ENCODE results near the gene MED13L. TPM values are rescaled to one million over a fixed set of nuclear protein-coding genes. Genes with fewer than 3 reads are reported as not detected.
A peak's percentile ranks its signal among the peaks of the same experiment; 100 is the strongest.

The MED13L gene
- total RNA-seq, 1 experiment from 2014 or later, result 69.5 TPM

DNA sequence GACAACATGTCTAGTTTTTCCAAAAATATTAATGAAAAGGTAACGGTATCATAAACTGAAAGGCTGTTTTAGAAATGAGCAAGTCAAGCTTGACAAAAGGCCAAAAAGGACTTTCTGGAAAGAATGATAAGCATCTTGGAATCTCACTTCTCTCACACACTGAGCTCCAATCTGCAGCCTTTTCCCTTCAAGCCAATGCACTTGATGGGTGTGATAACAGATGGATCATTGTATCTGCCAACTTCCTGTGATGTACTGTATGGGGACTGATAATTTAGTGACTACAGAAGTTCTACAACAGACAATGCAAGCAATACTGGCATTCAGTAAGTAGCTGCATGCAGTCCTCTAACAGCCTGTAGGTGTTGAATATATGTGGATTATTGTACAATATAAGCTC lies 147.1 kb downstream of the MED13L start:
- Histone ChIP-seq H3K9me3 (replicated peaks) (no peaks in the 10 kb centered on the region), H3K27ac (0 out of 2 replicates have a peak overlapping the region, but pooled peaks have one; percentile 1), H3K36me3 (no peaks in the 10 kb centered on the region), H3K4me1 (replicated peaks) (peaks cover 58% of the 10 kb centered on the region), H3K27me3 (replicated peaks) (no peaks in the 10 kb centered on the region), H3K4me3 (no peak overlapping the region)
- DNase-seq (ENCODE audit: low read depth in 1 of 2, low spot score in 2 of 2), result no peak

DNA sequence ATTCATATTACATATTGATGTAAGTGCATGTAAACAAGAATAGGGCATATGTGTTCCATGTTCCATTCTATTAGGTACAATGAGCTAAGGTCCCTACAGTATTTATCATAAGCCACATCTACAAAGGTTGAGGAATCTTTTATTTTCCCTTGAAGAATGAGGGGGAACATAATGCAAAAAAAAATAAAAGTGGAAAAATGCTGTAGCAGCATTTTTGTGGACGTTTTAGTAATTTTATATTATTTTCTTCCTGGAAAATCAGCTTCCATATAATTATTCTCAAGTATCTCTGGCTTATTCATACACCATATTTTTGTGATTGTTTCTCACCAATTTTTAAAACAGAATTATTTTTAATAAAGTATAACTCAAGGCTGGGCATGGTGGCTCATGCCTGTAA lies 148.7 kb downstream of the MED13L start:
- no peaks in the 10 kb centered on the region for H3K9me3 ChIP-seq (replicated peaks)
- no peaks in the 10 kb centered on the region for H3K36me3 ChIP-seq
- H3K4me1 ChIP-seq (replicated peaks), result peaks cover 49% of the 10 kb centered on the region
- H3K4me3 ChIP-seq, result no peak overlapping the region
- H3K27ac ChIP-seq, result no peak overlapping the region
- no peaks in the 10 kb centered on the region for H3K27me3 ChIP-seq (replicated peaks)
- DNase-seq (ENCODE audit: low read depth in 1 of 2, low spot score in 2 of 2), result no peak

DNA sequence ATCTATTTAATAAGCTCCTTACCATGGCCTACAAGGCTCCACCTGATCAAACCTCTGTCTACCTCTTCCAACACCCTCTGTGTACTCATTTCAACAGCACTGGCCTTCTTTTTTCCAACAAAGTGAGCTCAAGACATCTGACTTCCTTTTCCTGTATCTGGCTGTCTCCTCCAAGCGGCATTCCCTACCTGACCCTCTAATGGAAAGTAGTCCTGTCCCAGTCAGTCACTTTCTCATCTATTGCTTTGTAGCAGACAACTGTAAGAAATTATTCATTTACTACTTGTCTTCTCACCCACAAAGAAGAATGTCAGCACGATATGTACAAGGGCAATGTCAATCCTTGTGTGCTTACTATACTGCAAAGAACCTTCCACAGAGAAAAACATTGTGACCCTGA lies 149.6 kb downstream of the MED13L start:
- no peak for DNase-seq (ENCODE audit: low read depth in 1 of 2, low spot score in 2 of 2)
- Histone ChIP-seq H3K27ac (no peak overlapping the region), H3K9me3 (replicated peaks) (no peaks in the 10 kb centered on the region), H3K27me3 (replicated peaks) (no peaks in the 10 kb centered on the region), H3K36me3 (no peaks in the 10 kb centered on the region), H3K4me3 (no peak overlapping the region), H3K4me1 (replicated peaks) (peaks cover 49% of the 10 kb centered on the region)

DNA sequence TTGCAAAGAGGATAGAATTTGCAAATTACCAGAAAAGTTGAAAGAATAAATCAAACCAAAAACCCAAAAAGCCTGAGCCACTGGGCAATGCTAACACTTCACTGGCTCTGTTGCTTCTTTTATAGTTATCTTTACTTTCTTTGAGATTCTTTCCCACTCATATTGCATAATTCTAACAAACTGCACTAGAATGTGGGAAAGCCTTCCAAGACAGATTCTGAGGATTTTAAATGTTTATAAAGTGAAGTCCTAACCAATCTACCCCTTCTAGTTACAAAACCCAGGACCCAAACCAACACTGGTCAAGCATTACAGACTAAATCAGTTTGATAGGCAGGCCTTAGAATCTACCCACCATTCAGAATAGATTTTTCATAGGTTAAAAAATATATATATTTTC lies 150.9 kb downstream of the MED13L start:
- no peak overlapping the region for H3K27ac ChIP-seq
- no peak overlapping the region for H3K4me3 ChIP-seq
- DNase-seq (ENCODE audit: low read depth in 1 of 2, low spot score in 2 of 2), result no peak
- H3K9me3 ChIP-seq (replicated peaks), result no peaks in the 10 kb centered on the region
- no peaks in the 10 kb centered on the region for H3K27me3 ChIP-seq (replicated peaks)
- H3K36me3 ChIP-seq, result no peaks in the 10 kb centered on the region
- H3K4me1 ChIP-seq (replicated peaks), result peaks cover 58% of the 10 kb centered on the region

DNA sequence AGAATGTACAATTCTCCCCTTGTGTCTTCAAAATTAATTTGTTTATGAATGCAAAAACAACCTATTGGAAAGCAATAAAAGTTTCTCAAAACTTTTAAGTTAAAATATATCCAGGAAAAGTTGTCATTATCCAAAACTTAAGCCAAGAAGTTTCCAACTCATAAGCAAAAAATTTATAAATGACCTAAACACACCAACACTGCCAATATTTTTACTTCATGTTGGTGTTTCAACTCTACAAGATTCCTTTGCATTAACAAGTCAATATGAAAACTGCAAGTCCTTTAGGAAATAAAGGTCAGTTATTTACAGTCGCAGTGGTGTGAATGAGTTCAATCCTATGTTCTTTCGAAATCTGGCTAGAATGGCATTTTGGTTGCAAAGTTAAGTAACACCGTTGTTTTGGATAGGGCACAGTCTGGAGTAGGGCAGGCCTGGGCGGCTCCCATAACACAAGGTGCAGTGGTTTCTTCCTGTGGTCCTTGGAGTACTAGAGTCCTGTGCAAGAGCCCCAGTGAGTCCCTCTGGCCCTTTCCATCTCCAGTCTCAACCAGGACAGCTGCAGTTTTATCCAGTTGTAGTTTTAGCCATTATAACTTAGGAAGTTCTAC lies 151.4 kb downstream of the MED13L start:
- H3K27ac ChIP-seq, result no peak overlapping the region
- H3K27me3 ChIP-seq (replicated peaks), result no peaks in the 10 kb centered on the region
- peaks cover 59% of the 10 kb centered on the region for H3K4me1 ChIP-seq (replicated peaks)
- H3K4me3 ChIP-seq, result no peak overlapping the region
- no peak for DNase-seq (ENCODE audit: low read depth in 1 of 2, low spot score in 2 of 2)
- H3K9me3 ChIP-seq (replicated peaks), result no peaks in the 10 kb centered on the region
- H3K36me3 ChIP-seq, result no peaks in the 10 kb centered on the region

DNA sequence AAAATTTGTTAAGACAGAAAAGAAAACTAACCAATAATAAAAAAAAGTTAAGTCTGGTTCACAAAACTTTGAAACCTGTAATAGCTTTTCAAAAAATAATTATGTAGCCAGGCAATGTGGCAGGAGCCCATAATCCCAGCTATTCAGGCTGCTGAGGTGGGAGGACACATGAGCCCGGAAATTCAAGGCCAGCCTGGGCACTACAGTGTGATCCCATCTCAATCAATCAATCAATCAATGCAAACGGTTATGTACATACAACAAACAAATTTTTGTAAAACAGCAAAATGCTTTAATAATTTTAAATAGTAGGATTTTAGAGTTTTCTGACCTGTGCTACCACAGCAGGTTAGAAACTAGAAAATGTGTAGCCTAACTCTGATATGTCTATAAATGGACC lies 152.4 kb downstream of the MED13L start:
- Histone ChIP-seq H3K9me3 (replicated peaks) (no peaks in the 10 kb centered on the region), H3K4me1 (replicated peaks) (peaks cover 57% of the 10 kb centered on the region), H3K27ac (no peak overlapping the region), H3K36me3 (no peaks in the 10 kb centered on the region), H3K4me3 (no peak overlapping the region), H3K27me3 (replicated peaks) (no peaks in the 10 kb centered on the region)
- DNase-seq (ENCODE audit: low read depth in 1 of 2, low spot score in 2 of 2), result no peak

DNA sequence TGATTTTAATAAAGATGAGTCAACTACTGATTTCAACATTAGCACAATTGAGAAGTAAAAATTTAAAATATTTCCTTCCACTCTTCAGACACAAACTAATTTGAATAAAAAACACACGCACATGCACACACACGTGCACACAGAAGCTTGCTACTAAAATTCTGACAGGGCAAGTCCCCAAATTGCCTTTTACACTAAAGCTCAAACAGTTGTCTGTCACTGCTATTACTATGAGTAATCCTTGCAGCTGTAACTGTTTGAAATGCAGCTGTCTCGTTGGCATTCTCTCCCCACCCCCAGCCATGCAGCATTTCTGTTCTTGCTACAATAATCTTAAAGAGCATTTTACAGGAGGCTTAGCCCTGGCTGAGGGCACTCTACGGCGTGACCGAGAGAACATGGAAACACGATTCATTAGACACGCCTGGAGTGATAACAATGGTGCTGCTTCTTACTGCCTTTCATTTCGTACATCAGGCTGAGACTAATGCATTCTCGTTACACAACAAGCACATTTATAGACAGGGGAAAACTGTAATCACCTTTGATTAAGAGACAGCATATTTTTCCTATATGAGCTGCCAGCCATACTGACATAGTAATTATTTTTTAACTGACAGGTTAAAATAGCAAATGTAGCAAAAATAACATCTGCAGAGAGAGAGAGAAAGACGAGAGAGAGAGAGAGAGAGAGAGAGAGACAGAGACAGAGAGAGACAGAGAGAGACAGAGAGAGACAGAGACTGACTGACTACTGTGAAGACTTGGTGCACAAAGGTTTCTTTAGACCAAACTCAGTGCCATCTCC lies 153.8 kb downstream of the MED13L start:
- peak; percentile 62 to 71 for DNase-seq (ENCODE audit: low read depth in 1 of 2, low spot score in 2 of 2)
- Histone ChIP-seq H3K9me3 (replicated peaks) (no peaks in the 10 kb centered on the region), H3K27ac (peak overlapping the region; percentile 35), H3K27me3 (replicated peaks) (no peaks in the 10 kb centered on the region), H3K4me3 (peak overlapping the region; percentile 20), H3K36me3 (no peaks in the 10 kb centered on the region), H3K4me1 (replicated peaks) (peaks cover 45% of the 10 kb centered on the region)

DNA sequence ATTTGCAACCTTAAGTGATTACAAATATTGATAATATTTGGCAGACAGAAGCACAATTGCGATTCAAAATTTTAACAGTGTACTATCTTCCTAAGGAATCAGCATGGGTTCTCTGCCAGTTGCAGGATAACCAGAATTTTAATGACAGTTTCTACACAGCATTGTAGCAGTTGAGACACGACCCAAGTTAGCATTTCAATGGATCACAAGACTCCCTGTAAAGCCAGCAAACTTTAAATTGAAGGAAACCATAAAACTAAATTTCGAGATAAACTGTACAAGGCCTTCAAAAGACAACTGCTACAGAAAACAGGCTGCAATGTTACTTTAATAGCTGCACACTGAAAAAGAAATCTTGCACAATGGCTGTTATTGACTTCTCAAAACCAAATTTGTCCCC lies 154.9 kb downstream of the MED13L start:
- no peaks in the 10 kb centered on the region for H3K27me3 ChIP-seq (replicated peaks)
- peak overlapping the region; percentile 35 for H3K27ac ChIP-seq
- peaks cover 45% of the 10 kb centered on the region for H3K4me1 ChIP-seq (replicated peaks)
- H3K36me3 ChIP-seq, result no peaks in the 10 kb centered on the region
- H3K9me3 ChIP-seq (replicated peaks), result no peaks in the 10 kb centered on the region
- no peak for DNase-seq (ENCODE audit: low read depth in 1 of 2, low spot score in 2 of 2)
- H3K4me3 ChIP-seq, result no peak overlapping the region

DNA sequence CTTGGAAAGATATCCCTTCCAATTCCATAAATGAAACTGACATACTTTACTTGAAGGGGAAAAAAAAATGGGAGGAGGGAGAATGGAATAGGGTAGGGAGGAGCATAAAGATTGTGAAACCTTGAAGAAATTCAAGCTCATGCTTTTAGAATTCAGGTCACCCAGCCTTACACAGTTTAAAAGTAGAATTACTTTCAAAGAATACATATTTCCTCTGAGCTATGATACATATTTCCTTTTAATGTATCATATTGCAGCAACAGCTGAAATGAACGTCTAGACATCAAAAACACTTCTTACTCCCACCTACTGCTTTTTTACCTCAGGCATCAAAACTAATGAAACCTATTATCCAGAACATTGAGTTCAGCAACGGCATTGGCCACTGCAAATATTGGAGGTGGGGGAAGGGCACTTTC lies 156.0 kb downstream of the MED13L start:
- no peaks in the 10 kb centered on the region for H3K36me3 ChIP-seq
- H3K27me3 ChIP-seq (replicated peaks), result no peaks in the 10 kb centered on the region
- H3K9me3 ChIP-seq (replicated peaks), result no peaks in the 10 kb centered on the region
- H3K4me1 ChIP-seq (replicated peaks), result peaks cover 45% of the 10 kb centered on the region
- H3K4me3 ChIP-seq, result peak overlapping the region; percentile 10; the same call in 1 of the 2 replicates
- peak overlapping the region; percentile 57 for H3K27ac ChIP-seq
- no peak for DNase-seq (ENCODE audit: low read depth in 1 of 2, low spot score in 2 of 2)

DNA sequence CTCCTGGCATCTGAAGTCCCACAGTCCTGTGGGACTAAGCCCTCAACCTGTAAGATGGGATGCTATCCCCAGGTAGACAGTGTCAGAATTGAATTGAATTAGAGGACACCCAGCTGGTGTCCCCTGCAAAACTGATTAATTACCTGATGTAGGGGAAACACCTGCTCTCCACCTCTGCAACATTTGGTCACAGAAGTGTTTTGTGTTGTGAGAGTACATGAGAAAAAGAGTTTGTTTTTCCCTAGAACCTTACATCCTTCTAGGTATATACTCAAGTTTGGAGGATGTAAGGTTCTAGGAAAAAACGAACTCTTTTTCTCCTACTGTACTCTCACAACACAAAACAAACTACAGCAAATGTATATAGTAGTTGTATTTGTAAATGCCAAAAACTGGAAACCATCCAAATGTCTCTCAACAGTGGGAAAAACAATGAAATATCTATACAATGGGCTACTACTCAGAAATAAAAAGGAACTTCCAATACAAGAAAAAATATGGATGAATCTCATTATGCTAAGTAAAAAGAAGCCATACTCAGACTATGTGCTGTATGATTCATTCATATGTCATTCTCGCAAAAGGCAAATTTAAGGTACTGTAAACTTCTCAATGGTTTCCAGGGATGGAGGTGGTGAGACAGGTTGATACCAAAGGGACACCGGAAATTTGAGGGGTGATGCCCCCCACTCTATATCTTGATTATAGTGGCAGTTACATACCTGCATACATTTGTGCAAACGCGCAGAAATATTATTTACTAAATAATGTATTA lies 160.7 kb downstream of the MED13L start:
- DNase-seq (ENCODE audit: low read depth in 1 of 2, low spot score in 2 of 2), result no peak
- no peak overlapping the region for H3K4me3 ChIP-seq
- H3K27ac ChIP-seq, result no peak overlapping the region
- H3K36me3 ChIP-seq, result no peaks in the 10 kb centered on the region
- H3K27me3 ChIP-seq (replicated peaks), result no peaks in the 10 kb centered on the region
- no peaks in the 10 kb centered on the region for H3K9me3 ChIP-seq (replicated peaks)
- peaks cover 45% of the 10 kb centered on the region for H3K4me1 ChIP-seq (replicated peaks)

DNA sequence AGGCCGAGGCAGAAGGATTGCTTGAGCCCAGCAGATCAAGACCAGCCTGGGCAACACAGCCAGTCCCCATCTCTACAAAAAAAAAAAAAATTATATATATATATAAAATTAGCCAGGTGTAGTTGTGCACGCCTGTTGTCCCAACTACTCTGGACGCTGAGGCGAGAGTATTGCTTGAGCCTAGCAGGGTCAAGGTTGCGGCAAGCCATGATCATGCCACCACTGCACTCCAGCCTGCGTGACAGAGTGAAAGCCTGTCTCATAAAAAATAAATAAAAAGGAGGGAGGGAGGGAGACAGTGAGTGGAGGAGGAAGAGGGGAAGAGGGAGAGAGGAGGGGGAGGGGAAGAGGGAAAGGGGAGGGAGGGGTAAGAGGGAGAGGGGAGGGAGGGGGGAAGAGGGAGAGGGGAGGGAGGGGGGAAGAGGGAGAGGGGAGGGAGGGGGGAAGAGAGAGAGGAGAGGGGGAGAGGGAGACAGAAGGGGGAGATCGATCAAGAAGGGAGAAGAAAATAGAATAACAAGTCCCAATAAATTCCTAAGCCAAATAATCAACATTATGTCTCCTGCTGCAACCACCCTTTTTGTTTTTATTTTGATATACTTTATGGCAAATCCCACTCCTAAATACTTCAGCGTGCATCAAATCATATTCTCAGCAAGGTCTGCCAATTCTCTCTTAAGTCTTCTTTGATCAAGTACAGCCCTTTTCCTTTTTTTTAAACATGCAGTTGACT lies 163.9 kb downstream of the MED13L start:
- H3K4me3 ChIP-seq, result no peak overlapping the region
- H3K27ac ChIP-seq, result no peak overlapping the region
- no peak for DNase-seq (ENCODE audit: low read depth in 1 of 2, low spot score in 2 of 2)

DNA sequence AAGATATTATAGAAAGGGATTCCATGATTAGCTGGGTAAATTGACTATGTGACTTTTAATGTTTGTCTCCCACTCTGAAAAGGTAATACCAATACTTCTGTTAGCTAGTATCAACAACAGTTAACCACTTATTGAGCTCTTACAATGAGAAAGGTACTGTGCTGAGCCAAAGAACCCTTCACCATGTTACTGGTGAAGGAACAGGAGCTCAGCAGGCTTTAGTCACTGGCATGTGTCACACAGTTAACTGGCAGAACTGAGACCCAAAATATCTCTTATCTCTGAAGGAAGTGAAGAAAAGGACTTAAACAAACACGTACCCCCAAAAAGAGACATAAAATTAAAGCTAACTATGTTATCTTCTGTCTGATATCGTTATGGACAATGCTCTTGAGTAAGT lies 170.6 kb downstream of the MED13L start:
- no peak for DNase-seq (ENCODE audit: low read depth in 1 of 2, low spot score in 2 of 2)
- Histone ChIP-seq H3K27me3 (replicated peaks) (no peaks in the 10 kb centered on the region), H3K4me1 (replicated peaks) (peaks cover 7% of the 10 kb centered on the region), H3K4me3 (no peak overlapping the region), H3K9me3 (replicated peaks) (no peaks in the 10 kb centered on the region), H3K36me3 (peaks cover 3% of the 10 kb centered on the region; the same call in 1 of the 2 replicates), H3K27ac (no peak overlapping the region)

More for the DNA sequence above, 163.9 kb downstream of the MED13L start:
- no peaks in the 10 kb centered on the region for H3K9me3 ChIP-seq (replicated peaks)
- H3K27me3 ChIP-seq (replicated peaks), result no peaks in the 10 kb centered on the region
- H3K4me1 ChIP-seq (replicated peaks), result peaks cover 35% of the 10 kb centered on the region
- H3K36me3 ChIP-seq, result 0 out of 2 replicates have a peak, but pooled peaks cover 3% of the 10 kb centered on the region

DNA sequence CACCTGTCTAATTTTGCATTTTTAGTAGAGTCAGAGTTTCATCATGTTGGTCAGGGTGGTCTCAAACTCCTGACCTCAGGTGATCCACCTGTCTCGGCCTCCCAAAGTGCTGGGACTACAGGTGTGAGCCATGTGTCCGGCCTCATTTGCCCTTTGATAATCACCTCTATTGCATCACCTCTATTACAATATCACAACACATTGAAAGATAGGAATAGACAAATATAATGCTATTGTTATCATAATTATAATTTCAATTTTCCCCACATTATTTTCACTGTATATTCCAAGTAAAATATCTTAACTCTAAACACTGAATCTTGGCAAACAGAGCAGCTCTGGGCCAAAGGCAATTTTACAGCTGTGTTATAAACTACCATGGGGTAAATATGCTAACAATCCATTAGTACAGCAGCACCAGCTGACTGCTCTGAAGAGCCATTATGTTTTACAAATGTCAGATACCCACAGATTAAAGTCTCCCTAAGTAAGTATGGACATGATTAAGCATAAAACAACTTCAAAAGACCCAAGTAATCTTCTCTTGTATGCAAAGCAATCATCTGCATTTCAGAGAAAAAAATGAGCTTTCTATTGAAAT lies 173.2 kb downstream of the MED13L start:
- H3K9me3 ChIP-seq (replicated peaks), result no peaks in the 10 kb centered on the region
- no peak overlapping the region for H3K4me3 ChIP-seq
- no peak for DNase-seq (ENCODE audit: low read depth in 1 of 2, low spot score in 2 of 2)

More for the DNA sequence above, 173.2 kb downstream of the MED13L start:
- no peak overlapping the region for H3K27ac ChIP-seq
- H3K36me3 ChIP-seq, result peaks cover 5% of the 10 kb centered on the region; the same call in 1 of the 2 replicates
- no peaks in the 10 kb centered on the region for H3K27me3 ChIP-seq (replicated peaks)
- H3K4me1 ChIP-seq (replicated peaks), result peaks cover 10% of the 10 kb centered on the region

All from SJSA1 (cell line).